ENCODE results near the gene KRTAP10-2.
"Not testable (repeated sequence)": the region's sequence is repeated elsewhere in the genome, so short reads cannot be mapped to it uniquely, and the experiment has no call there.

Gene KRTAP10-2, protein sequence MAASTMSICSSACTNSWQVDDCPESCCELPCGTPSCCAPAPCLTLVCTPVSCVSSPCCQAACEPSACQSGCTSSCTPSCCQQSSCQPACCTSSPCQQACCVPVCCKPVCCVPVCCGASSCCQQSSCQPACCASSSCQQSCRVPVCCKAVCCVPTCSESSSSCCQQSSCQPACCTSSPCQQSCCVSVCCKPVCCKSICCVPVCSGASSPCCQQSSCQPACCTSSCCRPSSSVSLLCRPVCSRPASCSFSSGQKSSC

DNA sequence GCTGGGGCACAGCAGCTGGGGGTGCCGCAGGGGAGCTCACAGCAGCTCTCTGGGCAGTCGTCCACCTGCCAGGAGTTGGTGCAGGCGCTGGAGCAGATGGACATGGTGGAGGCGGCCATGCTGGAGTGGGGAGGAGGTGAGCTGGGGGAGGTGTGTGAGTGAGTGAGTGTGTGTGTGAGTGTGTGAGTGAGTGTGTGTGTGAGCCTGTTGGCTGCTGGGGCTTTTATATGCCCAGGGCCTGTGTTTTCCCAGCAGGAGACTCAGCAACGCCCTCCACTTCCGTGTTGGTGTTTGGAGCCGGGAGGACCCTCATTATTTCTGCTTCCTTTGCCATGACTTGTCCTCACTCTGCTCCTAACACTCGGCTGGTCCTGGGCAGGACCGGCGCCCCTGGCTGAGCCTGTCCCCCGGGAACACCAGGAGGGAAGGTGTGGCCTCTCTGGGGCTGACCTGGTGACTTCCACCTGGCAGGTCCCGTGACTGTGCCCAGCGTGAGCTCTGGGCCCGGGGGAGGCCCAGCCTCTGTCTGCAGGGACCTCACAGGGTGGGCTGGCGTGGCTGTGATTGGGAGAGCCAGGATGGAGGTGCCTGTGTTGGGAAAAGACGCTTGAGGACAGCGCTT lies at the start of gene KRTAP10-2:
KRTAP10-2 (minus strand) TSS at position 166 of the 622 bp plus-strand sequence; CDS start at position 119, 47 bp downstream.
- no peak for DNase-seq (ENCODE audit: extremely low read depth in 1 of 2, low read depth in 1 of 2)

DNA sequence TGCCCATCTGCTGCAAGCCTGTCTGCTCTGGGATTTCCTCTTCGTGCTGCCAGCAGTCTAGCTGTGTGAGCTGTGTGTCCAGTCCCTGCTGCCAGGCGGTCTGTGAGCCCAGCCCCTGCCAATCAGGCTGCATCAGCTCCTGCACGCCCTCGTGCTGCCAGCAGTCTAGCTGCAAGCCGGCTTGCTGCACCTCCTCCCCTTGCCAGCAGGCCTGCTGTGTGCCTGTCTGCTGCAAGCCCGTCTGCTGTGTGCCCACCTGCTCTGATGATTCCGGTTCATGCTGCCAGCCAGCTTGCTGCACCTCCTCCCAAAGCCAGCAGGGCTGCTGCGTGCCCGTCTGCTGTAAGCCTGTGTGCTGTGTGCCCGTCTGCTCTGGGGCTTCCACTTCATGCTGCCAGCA lies 49.8 kb upstream of the KRTAP10-2 start:
- DNase-seq (ENCODE audit: extremely low read depth in 1 of 2, low read depth in 1 of 2): not testable (repeated sequence)

DNA sequence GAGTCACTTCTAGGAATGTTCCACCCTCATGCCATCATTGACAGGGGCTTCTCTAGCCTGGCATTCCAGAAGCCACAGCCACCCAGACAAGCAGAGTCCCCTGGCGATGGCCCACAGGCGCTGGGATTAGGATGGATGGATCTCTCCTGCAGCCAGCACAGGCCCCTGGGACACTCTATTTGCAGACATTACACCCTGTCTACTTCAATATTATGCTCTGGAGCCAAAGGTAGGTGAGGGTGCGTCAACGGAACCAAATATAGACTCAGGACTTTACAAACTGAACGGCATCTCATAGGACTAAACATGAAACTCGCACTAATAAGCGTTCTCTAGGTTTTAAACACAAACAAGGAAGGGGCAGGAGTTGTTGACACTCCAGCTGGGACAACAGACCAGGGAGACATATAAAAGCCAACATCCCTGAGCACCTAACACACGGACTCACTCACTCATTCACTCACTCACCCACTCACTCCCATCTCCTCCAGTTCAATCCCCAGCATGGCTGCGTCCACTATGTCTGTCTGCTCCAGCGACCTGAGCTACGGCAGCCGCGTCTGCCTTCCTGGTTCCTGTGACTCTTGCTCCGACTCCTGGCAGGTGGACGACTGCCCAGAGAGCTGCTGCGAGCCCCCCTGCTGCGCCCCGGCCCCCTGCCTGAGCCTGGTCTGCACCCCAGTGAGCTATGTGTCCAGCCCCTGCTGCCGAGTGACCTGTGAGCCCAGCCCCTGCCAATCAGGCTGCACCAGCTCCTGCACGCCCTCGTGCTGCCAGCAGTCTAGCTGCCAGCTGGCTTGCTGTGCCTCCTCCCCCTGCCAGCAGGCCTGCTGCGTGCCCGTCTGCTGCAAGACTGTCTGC lies 49.0 kb upstream of the KRTAP10-2 start, which contains the start of gene KRTAP10-7:
KRTAP10-7 (plus strand) TSS at position 480 of the 861 bp plus-strand sequence; CDS start at position 505, 25 bp downstream.
- DNase-seq (ENCODE audit: extremely low read depth in 1 of 2, low read depth in 1 of 2): not testable (repeated sequence)

DNA sequence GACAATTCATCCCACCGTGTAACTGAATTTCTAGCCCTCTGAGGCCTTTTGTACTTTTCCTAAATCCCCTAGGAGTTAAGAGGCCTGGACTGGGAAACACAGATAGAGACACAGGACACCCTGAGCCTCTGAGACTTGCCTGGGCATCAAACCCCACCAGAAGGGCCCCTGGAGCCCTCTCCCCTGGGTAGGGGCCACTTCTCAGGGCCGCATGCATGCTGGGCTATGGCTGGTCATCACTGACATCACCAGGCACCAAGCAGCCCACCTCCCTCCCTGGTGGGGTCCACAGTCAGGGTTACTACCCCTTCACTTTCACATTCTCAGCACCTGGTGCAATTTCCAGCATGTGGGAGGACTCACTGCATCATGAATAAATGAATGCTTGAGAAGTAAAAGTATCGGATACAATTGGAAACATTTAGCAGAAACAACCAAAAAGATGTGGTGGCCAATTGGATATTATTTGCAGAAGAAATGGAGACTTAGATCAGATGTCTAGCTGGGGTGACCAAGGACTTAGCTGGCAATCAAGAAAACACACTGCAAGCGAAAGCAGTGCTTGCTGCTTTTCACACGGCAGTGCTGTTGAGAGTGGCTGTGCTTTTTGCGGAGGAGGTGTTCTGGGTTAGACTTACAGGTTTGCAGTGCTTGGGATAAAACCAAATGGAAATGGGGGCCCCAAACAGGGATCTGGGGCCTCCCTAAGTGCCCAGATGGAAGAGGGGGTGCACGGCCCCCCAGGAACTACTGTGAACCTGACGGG lies 48.1 kb upstream of the KRTAP10-2 start:
- no peak for DNase-seq (ENCODE audit: extremely low read depth in 1 of 2, low read depth in 1 of 2)

DNA sequence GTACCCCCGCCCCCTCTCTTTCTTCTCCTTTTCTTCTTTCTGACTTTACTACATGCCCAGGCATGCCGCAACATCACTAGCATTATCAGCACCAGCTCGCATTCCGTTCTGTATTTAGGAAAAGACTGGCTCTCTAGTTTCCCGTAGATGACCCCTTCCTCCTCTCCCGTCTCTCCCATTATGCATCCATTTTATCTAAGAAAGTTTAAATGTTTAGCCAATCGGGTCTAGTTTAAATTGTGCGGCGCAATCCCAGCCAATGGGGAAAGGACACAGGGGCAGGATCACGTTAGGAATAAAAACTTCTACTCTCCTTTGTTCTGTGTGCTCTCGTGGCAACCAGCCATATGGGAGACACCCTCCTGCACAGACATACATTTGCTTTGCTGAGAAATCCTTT lies 46.8 kb upstream of the KRTAP10-2 start:
- no peak for DNase-seq (ENCODE audit: extremely low read depth in 1 of 2, low read depth in 1 of 2)

DNA sequence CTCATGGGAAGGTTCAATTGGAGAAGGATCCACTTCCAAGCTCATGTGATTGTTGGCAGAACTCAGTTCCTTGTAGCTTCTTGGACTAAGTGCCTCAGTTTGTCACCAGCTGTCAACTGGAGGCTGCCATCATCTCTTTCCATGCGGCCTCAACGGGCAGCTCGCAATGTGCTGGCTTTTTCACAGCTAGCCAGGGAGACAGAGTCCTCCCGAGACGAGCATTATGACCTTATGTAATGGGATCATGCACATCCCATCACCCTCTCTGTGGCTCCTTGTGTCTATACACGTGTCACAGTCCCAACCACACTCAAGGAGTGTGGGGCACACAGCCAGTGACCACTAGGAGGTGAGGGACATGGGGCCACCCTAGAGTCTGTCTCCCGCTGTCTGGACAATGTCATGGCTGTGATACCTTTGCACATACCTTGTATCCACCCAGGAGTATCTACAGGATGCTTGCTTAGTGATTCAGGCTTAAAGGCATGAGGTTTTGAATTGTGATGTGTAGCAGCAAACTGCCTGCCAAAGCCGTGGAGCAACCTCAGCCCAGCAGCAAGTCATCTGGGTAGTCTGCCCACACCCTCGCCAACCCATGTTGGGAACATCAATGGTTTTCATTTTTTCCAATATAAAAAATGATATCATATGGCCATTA lies 44.9 kb upstream of the KRTAP10-2 start:
- no peak for DNase-seq (ENCODE audit: extremely low read depth in 1 of 2, low read depth in 1 of 2)

DNA sequence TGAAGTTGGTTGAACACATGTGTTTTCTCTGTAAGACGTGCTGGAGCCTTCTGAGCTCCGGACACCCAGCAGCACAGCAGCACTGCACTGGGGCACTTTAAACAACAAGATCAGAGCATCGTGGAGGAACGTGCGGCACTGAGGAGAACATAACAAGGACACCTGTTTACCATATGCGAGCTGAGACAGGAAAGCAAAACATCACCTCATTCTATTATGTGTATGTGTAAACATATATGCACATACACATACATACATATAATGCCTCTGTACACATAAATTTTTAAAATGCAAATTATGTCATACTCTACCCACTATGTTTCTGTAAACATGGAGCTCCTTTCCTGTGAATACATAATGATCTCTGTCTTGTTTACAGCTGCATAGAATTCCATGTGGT lies 44.2 kb upstream of the KRTAP10-2 start:
- no peak for DNase-seq (ENCODE audit: extremely low read depth in 1 of 2, low read depth in 1 of 2)

DNA sequence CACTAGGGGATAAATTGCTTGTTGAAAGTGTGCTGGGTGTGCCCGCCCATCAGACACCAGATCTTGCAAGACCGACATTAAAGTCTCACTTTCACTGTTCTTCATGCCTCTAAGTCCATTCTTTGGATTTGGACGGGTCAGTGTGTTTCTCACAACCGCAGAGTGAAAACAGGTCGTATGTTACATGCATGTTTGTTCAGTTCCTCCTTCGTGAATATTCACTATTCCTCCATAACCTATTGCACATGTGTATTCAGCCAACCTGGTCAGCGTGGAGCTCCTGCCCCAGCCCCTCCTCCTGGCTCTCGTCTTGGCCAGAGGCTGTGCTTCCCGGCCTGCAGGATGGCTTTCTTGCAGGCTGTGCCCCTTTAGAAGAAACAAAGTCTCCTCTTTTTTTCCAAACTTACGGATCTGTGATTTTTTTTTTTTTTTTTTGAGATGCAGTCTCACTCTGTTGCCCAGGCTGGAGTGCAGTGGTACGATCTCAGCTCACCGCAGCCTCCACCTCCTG lies 43.2 kb upstream of the KRTAP10-2 start:
- DNase-seq (ENCODE audit: extremely low read depth in 1 of 2, low read depth in 1 of 2): no peak

DNA sequence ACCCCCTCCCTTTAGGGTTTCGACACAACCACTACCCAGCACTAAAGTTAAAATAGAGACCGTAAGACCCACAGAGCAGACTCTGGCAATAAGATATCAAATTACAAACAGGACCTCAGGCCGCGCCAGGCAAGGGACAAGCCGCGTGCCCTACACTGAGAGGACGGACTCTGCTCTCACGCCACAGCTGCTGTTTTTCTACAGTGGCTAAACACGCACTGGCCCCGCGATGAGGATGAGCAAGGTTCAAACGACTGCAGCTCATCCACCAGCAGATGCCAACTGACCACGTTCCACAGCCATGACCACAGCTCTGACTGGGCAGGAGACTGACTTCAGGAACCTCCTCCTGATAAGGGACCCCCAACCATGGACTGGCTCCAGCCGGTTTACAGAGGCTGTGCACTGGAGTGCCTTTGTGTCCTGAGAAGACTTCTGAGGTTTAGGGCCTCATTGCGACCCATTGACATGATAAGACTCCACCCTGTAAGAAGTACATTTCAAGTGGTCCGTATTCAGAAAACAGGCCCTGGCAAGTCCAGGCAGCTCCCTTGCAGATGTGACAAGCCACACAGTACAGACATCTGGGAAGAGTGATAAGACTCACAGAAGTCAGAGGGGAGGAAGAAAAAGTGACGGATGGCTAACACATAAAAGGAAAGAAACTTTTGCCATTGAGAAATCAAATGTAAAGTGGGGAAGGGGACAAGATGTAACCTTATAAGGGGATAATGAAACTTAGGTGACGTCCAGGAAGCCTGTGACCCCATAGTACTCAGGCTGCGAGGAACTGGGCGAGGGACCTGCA lies 42.5 kb upstream of the KRTAP10-2 start:
- no peak for DNase-seq (ENCODE audit: extremely low read depth in 1 of 2, low read depth in 1 of 2)

DNA sequence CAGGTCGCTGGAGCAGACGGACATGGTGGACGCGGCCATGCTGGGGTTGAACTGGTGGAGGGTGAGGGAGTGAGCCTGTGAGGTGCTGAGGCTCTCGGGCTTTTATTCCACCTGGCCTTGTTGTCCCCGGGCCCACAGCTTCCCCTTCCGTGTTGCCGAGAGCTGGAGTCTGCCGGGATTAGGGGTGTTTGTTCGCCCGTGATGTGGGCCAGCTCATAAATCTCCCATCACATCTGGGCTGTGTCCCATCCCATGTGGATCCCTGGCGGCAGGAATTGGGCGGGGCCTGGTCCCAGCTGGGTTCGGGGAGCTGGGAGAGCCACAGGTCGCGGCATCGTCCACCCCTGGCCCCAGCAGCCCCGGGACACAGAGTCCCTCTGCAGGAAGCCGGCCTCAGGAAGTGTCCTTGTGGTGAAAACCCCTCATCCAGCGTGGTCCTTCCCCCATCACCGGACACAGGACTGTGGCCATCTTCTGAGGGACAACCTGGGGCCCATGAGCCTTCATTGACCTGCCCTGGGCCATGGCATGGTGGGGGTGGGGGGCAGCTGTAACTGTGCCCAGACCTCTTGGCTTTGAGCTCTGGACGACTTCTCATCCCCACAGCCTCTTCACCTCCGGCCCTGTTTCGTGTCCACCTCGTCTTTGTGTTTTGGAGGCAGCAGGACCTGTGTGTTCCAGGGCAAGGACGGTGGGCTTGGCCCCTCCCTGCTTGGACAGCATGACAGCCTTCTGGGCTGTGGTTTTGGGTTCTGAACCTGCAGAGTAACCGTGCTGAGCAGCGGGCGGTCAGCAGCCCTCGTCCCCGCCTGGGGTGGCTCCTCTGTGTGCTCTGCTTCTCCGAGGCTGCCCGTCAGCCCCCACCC lies 41.4 kb upstream of the KRTAP10-2 start, which contains the start of gene KRTAP10-6:
KRTAP10-6 (minus strand) TSS at position 60 of the 866 bp plus-strand sequence; CDS start at position 39, 21 bp downstream.
- DNase-seq (ENCODE audit: extremely low read depth in 1 of 2, low read depth in 1 of 2): no peak

DNA sequence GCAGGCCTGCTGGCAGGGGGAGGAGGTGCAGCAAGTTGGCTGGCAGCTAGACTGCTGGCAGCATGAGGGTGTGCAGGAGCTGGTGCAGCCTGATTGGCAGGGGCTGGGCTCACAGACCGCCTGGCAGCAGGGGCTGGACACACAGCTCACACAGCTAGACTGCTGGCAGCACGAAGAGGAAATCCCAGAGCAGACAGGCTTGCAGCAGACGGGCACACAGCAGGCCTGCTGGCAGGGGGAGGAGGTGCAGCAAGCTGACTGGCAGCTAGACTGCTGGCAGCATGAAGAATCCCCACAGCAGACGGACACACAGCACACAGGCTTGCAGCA lies 40.5 kb upstream of the KRTAP10-2 start:
- DNase-seq (ENCODE audit: extremely low read depth in 1 of 2, low read depth in 1 of 2): not testable (repeated sequence)

DNA sequence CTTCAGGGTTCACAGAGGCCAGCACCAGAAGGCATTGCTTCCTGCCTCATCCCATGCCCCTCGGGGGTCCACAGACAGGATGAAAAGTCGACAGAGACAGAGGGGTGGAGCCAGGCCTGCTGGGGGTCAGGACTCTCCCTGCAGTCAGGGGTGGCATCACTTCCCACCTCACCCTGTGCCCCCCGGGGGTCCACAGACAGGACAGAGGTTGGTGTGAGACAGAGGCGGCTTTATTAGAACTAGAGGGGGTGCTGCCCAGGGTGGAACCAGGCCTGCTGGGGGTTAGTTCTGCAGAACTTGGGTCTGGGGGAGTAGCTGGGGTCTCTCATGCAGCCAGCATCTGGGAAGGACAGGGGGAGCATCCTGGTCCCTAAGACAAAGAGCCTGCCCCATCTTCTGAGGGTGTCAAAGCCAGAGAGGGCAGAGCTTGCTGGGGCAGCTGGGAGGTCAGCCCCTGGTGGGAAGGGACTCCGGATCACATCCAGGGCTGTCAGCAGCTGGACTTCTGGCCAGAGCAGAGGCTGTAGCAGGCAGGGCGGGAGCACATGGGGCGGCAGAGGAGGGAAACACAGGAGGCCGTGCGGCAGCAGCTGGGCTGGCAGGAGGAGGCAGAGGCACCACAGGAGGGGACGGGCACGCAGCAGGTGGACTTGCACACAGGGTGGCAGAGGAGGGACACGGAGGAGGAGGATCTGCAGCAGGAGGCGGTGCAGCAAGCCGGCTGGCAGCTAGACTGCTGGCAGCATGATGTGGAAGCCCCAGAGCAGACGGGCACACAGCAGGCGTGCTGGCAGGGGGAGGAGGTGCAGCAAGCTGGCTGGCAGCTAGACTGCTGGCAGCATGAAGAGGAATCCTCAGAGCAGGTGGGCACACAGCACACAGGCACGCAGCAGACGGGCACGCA lies 39.8 kb upstream of the KRTAP10-2 start:
- DNase-seq (ENCODE audit: extremely low read depth in 1 of 2, low read depth in 1 of 2): not testable (repeated sequence)

DNA sequence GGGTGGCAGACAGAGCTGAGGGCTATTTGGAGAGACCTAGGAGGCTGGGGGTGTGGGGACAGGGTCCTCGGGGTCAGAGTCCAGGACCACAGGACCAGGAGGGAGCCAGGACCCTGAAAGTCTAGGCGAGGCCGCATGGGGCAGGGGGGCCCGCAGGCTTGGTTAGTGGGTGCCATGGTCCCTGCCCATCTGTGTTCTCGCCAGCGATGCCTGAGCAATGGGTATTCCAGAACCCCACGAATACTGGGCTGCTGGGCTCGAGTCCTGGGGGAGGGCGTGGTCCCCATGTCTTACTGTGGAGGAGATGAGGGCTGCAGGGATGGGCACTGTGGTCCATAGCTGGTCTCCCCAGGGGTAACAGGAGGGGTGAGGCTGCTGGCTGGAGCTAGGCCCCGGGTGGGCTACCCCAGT lies 39.0 kb upstream of the KRTAP10-2 start:
- DNase-seq (ENCODE audit: extremely low read depth in 1 of 2, low read depth in 1 of 2): no peak

DNA sequence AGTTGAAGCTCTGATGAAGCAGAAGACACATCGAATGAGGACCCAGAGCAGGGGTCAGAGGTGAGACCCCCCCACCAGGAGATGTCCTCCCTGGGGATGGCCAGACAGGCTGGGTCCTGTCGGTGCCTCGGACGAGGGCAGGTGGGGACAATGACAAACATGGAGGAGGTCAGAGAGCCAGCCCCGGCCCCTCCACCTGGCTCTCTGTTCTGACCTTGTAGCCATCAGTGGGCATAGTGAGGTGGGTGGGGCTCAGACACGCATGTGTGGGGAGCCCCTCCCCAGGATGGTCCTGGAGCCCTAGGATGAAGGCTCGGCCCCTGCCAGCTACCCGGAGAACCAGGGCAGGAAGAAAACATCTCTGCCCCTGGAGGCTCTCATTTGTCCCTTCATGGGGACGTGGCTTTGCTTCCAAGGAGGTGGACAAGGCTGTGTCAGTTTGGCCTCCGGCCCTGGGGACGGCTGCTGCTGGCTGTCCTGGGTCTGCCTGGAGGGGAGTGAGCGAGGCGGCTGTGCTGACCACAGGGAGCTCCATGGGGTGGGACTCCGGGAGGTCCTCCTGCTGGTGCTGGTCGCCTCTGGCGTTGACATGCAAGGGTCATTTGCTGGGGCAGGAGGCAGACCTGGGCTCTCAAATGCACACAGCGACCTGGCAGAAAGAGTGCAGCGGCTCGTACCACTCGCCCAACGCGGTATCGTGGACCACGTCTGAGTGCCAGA lies 38.4 kb upstream of the KRTAP10-2 start:
- no peak for DNase-seq (ENCODE audit: extremely low read depth in 1 of 2, low read depth in 1 of 2)

DNA sequence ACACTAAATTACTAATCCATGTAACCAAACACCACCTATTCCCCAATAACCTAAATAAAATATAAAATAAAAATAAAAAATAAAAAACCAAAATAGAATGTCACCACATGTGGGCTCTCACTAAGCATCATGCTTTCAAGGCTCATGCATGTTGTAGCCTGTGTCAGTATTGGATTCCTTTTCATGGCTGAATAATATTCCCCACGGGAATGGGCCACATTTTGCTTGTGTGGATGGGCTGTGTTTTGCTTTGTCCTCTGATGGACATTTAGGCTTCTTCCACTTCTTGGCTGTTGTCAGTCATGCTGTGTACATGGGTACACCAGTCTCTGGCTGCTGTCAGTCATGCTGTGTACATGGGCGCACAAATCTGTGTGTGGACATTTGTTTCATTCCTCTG lies 37.8 kb upstream of the KRTAP10-2 start:
- DNase-seq (ENCODE audit: extremely low read depth in 1 of 2, low read depth in 1 of 2): no peak

DNA sequence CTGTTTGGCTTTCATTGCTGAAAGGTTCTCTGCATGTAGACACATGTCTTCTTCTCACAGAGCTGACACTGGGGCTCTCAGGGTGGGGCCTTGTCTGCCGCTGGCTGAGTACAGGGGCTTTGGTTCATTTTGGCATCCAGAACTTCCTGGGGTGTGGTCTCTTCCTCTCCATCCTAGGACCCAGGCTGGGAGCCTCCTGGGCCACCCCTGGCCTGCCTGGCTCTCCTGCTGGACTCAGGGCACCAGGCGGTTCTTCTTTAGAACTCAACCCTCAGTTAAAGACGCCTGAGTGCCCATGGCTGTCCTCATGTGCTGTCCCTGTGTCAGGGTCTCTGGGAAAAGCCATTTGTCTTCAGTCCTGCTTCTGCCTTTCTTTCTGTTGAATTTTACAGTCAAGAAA lies 34.6 kb upstream of the KRTAP10-2 start:
- DNase-seq (ENCODE audit: extremely low read depth in 1 of 2, low read depth in 1 of 2): no peak

DNA sequence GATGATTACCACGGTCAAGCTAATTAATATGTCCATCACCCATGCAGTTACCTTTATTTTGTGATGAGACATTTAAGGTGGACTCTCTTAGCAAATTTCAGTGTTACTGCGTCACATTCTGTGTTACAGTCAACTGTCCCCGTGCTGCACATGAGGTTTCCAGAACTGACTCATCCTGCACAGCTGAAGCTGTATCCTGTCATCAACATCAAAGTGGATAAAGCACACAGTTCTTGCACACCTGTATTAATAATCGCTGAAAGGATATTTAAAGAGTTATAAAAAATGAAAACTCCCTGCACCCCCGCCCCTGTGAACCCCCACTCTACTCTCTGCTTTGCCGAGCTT lies 32.5 kb upstream of the KRTAP10-2 start:
- DNase-seq (ENCODE audit: extremely low read depth in 1 of 2, low read depth in 1 of 2): peak in 1 of 2 donors; percentile 13
